Uterus (tissue), 2 donors: ENCODE measurements around the gene CDYL.

Source experiments
- POLR2A ChIP-seq, 2 donors: fragments of 450-650 bp; IDR thresholded peaks; one replicate each; pipeline ENCODE4 v1.6.1; 2016; ENCODE audit warnings: antibody characterized with exemption in 2 of 2, mild to moderate bottlenecking in 1 of 2, moderate library complexity in 1 of 2
- TF ChIP-seq, protein P1 (sequence below), 4 experiments: fragments of 200-600 bp in 2 of 4; fragments of 450-650 bp in 2 of 4; sonication (generic) in 2 of 4; IDR thresholded peaks; one replicate each; pipeline ENCODE4 v1.5.1; 2016 to 2019; ENCODE audit warnings: antibody characterized with exemption in 4 of 4, mild to moderate bottlenecking in 2 of 4, moderate library complexity in 1 of 4

DNA sequence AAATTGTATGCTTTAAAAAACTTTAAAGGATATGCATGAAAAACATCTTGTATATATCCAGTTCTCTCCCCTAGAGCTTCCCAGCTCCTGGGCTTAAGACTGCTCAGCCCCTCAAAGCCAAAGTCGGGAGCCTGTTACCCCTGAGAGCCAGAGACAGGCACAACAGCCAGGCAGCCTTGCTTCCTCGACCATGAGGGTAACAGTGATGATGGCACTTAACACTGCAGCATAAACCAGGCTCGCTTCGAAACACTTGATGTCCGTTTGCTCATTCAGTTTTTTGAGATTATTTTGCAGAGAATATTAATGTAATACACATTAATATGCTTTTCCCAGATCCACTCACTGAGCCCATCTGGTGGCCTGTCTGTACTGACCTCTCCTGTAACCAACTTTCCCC lies 180.4 kb downstream of the CDYL start:
- TF ChIP-seq POLR2A (IDR thresholded peaks at IDR 0.05): no peak
- TF ChIP-seq, protein P1, sequence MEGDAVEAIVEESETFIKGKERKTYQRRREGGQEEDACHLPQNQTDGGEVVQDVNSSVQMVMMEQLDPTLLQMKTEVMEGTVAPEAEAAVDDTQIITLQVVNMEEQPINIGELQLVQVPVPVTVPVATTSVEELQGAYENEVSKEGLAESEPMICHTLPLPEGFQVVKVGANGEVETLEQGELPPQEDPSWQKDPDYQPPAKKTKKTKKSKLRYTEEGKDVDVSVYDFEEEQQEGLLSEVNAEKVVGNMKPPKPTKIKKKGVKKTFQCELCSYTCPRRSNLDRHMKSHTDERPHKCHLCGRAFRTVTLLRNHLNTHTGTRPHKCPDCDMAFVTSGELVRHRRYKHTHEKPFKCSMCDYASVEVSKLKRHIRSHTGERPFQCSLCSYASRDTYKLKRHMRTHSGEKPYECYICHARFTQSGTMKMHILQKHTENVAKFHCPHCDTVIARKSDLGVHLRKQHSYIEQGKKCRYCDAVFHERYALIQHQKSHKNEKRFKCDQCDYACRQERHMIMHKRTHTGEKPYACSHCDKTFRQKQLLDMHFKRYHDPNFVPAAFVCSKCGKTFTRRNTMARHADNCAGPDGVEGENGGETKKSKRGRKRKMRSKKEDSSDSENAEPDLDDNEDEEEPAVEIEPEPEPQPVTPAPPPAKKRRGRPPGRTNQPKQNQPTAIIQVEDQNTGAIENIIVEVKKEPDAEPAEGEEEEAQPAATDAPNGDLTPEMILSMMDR (IDR thresholded peaks at IDR 0.05): no peak
